T-cell (primary cell): ENCODE data around the gene FYCO1. TPM values are rescaled to one million over a fixed set of nuclear protein-coding genes. Genes with fewer than 3 reads are reported as not detected.
A peak's percentile ranks its signal among the peaks of the same experiment; 100 is the strongest.

ENCODE experiments used
- ATAC-seq, 4 experiments: fragments of 200-7000 bp in 3 of 4; fragments of 150-1000 bp in 1 of 4; cut with Tn5 transposase; replicated peaks in 1 of 4; 1 replicate in 3 of 4; 2 replicates in 1 of 4; pipeline ENCODE4 v1.10.0; 2021; ENCODE audit warnings: moderate library complexity in 3 of 4, mild to moderate bottlenecking in 2 of 4, moderate number of reproducible peaks in 1 of 4
- CTCF ChIA-PET, 2 donors: fragments of 300-600 bp; sonication (Branson Sonifier 250); formaldehyde crosslinking; loops; one replicate each; lab custom pipeline; 2022; ENCODE audit warnings: antibody characterized with exemption in 2 of 2; lab: Charles Lee
- POLR2A ChIA-PET, 2 donors: fragments of 300-600 bp; sonication (Branson Sonifier 250); formaldehyde crosslinking; loops; one replicate each; lab custom pipeline; 2022; ENCODE audit warnings: antibody characterized with exemption in 2 of 2; lab: Charles Lee
- DNase-seq, 35 experiments: peaks; one replicate each; pipeline versions ENCODE4 v3.0.0 to v3.0.0-alpha.2; 2013 to 2023
- H3K27ac ChIP-seq: one replicate; pipeline ENCODE4 v1.5.1; 2013; ENCODE audit warnings: low read length
- H3K27me3 ChIP-seq, 2 experiments: replicated peaks in 1 of 2; 1 replicate in 1 of 2; 2 replicates in 1 of 2; pipeline versions ENCODE4 v1.6.1 to v1.7.0; 2013; ENCODE audit warnings: low read length in 1 of 2, mixed read lengths in 1 of 2; ENCODE audit not compliant: control insufficient read depth in 2 of 2, insufficient read depth in 2 of 2; ENCODE audit errors: extremely low read depth in 1 of 2
- H3K36me3 ChIP-seq, 2 donors: 1 replicate in 1 of 2; 2 replicates in 1 of 2; pipeline versions ENCODE4 v1.6.1 to v1.7.0; 2013; ENCODE audit warnings: low read length in 1 of 2; ENCODE audit not compliant: control insufficient read depth in 2 of 2, insufficient read depth in 1 of 2; ENCODE audit errors: extremely low read depth in 1 of 2
- H3K4me1 ChIP-seq, 2 experiments: 1 replicate in 1 of 2; 2 replicates in 1 of 2; pipeline versions ENCODE4 v1.6.1 to v1.7.0; 2013; ENCODE audit warnings: low read length in 2 of 2, mixed read lengths in 1 of 2; ENCODE audit not compliant: insufficient read depth in 2 of 2, control insufficient read depth in 1 of 2; ENCODE audit errors: extremely low read depth in 1 of 2
- H3K4me3 ChIP-seq, 2 donors: 1 replicate in 1 of 2; 2 replicates in 1 of 2; pipeline versions ENCODE4 v1.5.1 to v1.7.0; 2013; ENCODE audit warnings: mild to moderate bottlenecking in 2 of 2, low read length in 1 of 2, moderate library complexity in 1 of 2; ENCODE audit not compliant: control insufficient read depth in 1 of 2; ENCODE audit errors: extremely low read depth in 1 of 2
- H3K9me3 ChIP-seq: 2 replicates; pipeline ENCODE4 v1.7.0; 2013
- H3K27ac Mint-ChIP-seq, 2 donors: one replicate each; pipeline ENCODE4 v1.8.0; 2020 to 2021; ENCODE audit warnings: mild to moderate bottlenecking in 2 of 2, mixed read lengths in 2 of 2
- H3K27me3 Mint-ChIP-seq, 2 donors: one replicate each; pipeline ENCODE4 v1.8.0; 2021 to 2022; ENCODE audit warnings: mixed read lengths in 2 of 2
- H3K36me3 Mint-ChIP-seq: one replicate; pipeline ENCODE4 v1.8.0; 2021; ENCODE audit warnings: mixed read lengths
- H3K4me1 Mint-ChIP-seq, 3 donors: one replicate each; pipeline ENCODE4 v1.8.0; 2020 to 2022; ENCODE audit warnings: mixed read lengths in 3 of 3, mild to moderate bottlenecking in 1 of 3
- H3K4me3 Mint-ChIP-seq, 3 donors: one replicate each; pipeline ENCODE4 v1.8.0; 2020 to 2022; ENCODE audit warnings: mild to moderate bottlenecking in 3 of 3, mixed read lengths in 3 of 3, moderate library complexity in 3 of 3
- H3K9me3 Mint-ChIP-seq, 3 donors: one replicate each; pipeline ENCODE4 v1.8.0; 2020 to 2022; ENCODE audit warnings: mixed read lengths in 3 of 3
- WGBS: methylation state at CpG from one replicate; pipeline ENCODE4 v1.1.5; 2013; ENCODE audit warnings: missing lambda C conversion rate; ENCODE audit not compliant: insufficient coverage; 5-methylcytosine and 5-hydroxymethylcytosine counted together
- total RNA-seq, 35 experiments: library from RNA in 6 of 35; stranded (reverse) in 6 of 35; fragments of 120-200 nt in 1 of 35; gene quantifications; one replicate each; pipeline versions ENCODE4 v1.2.1 to v1.2.4 and lab custom pipeline; 2013 to 2026

FYCO1 gene
- total RNA-seq, 5 donors from 2014 or later (not counting 1 experiment from before 2014, with no cell fraction given): 24.6 to 46.3 (median 35.0) TPM

GRCh38 chr3:45884368-45885201, 111.0 kb downstream of the FYCO1 start:
- ChIA-PET CTCF (interaction anchor here in 1 of 2 donors (0.6 kb wide), 1 partner anchor 494 kb away, joined by 3 read pairs; no protein-coding TSS in a partner anchor), POLR2A (no interaction called here)
- Histone ChIP-seq H3K4me1 (peaks cover 19 to 46% of the 10 kb centered on the region in 2 experiments), H3K36me3 (no peaks in the 10 kb centered on the region), H3K9me3 (no peaks in the 10 kb centered on the region), H3K4me3 (no peak overlapping the region), H3K27me3 (no peaks in the 10 kb centered on the region), H3K27ac (no peak overlapping the region)
- Mint-ChIP-seq H3K36me3 (no peaks in the 10 kb centered on the region), H3K9me3 (no peaks in the 10 kb centered on the region), H3K4me1 (peaks cover 34 to 43% (median 40%) of the 10 kb centered on the region in 3 donors), H3K4me3 (peak overlapping the region in 1 of 3 donors; percentile 47), H3K27me3 (peaks cover 0 to 11% of the 10 kb centered on the region in 2 donors), H3K27ac (peak overlapping the region in 1 of 2 donors; percentile 25)
- DNase-seq (no peak), ATAC-seq (no peak)
- WGBS: 68% methylated on average over 11 of the region's 23 CpGs

DNA sequence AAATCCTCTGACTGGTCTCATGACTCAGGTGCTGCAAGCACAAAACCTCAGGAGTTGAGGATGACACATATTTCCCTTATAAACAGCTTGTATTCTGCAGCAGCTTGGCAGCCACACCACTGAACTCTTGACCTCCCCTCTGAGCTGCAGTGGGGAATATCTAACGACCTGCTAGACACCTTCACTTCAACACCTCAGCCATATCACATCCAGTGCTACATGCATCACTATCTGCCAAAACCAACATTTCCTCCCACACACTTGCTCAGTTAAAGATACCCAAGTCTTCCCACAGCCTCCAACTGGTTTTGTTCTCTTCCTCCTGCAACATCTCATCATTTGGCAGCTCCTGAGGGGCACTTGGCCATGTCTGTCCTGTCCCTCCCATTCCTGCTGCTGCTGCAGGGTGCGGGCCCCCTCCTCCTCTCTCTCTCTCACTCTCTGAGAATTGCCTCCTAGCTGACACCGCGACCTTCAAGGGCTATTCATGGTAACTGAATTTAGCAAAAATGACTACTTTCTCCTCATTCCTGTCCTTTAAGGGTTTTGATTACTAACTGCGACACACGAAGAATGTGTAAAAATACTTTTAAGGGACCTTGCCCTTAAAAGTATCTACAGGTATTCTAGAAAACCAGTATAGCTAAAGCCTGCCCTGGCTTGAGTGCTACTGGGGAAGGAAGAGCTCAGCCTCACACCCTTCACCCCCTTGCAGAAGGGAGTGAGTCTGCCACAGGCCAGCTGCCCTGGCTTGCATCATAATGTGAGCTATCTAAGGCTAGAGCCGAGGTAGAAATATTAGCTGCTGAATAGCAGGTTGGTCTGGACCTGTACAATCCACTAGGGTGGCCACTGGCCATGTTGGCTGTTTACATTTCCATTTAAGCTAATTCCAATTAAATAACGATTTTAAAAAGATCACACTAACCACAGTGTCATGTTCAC, 114.3 kb downstream of the FYCO1 start:
- peak overlapping the region; percentile 29 to 75 for H3K27ac Mint-ChIP-seq
- CTCF ChIA-PET: interaction anchor here in 1 of 2 donors (0.6 to 0.9 kb wide), 3 partner anchors 20 to 488 kb away, joined by 3 to 6 read pairs (median 3); no protein-coding TSS in a partner anchor
- Histone ChIP-seq H3K4me1 (peaks cover 19 to 23% of the 10 kb centered on the region in 2 experiments), H3K27ac (no peak overlapping the region), H3K9me3 (no peaks in the 10 kb centered on the region), H3K4me3 (no peak overlapping the region), H3K27me3 (peaks cover 0 to 8% of the 10 kb centered on the region in 2 experiments), H3K36me3 (no peaks in the 10 kb centered on the region)
- POLR2A ChIA-PET: no interaction called here
- H3K9me3 Mint-ChIP-seq: no peaks in the 10 kb centered on the region
- H3K4me1 Mint-ChIP-seq: peaks cover 25 to 33% (median 31%) of the 10 kb centered on the region in 3 donors
- ATAC-seq (peak; percentile 76 to 98 (median 82)), DNase-seq (peak in 26 of 35 experiments; percentile 8 to 67 (median 26))
- H3K4me3 Mint-ChIP-seq: peak overlapping the region in 2 of 3 donors; percentile 10 to 18
- WGBS: 21% methylated on average over 2 of the region's 8 CpGs
- peaks cover 0 to 15% of the 10 kb centered on the region in 2 donors for H3K27me3 Mint-ChIP-seq
- H3K36me3 Mint-ChIP-seq: no peaks in the 10 kb centered on the region

DNA sequence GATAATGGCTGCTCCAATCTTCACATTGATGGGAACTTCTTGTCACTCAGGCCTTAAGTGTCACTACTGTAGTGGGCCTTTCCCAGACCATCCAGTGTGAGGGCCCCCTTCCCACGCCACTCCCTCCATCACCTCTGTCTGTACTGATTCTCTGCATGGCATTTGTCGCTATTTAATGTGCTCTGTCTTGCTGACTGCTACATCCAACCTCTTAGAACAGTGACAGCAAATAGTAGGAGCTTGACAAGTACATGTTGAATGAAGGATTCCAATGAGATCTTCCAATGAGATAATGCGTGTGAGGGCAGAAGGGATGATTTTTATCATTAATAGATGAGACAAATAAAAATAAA, 114.9 kb downstream of the FYCO1 start:
- Histone ChIP-seq H3K27me3 (peaks cover 0 to 8% of the 10 kb centered on the region in 2 experiments), H3K4me1 (peaks cover 18 to 19% of the 10 kb centered on the region in 2 experiments), H3K9me3 (no peaks in the 10 kb centered on the region), H3K36me3 (no peaks in the 10 kb centered on the region), H3K27ac (no peak overlapping the region), H3K4me3 (no peak overlapping the region)
- ChIA-PET CTCF (interaction anchor here in 1 of 2 donors (0.6 to 0.9 kb wide), 2 partner anchors 46 to 488 kb away, joined by 3 to 6 read pairs; no protein-coding TSS in a partner anchor), POLR2A (no interaction called here)
- no peaks in the 10 kb centered on the region for H3K9me3 Mint-ChIP-seq
- H3K27me3 Mint-ChIP-seq: peaks cover 0 to 15% of the 10 kb centered on the region in 2 donors
- peaks cover 21 to 30% (median 27%) of the 10 kb centered on the region in 3 donors for H3K4me1 Mint-ChIP-seq
- ATAC-seq: peak in 1 of 4 experiments; percentile 21
- no peaks in the 10 kb centered on the region for H3K36me3 Mint-ChIP-seq
- no CpG with 5 or more reads among the region's 3 CpGs for WGBS
- H3K27ac Mint-ChIP-seq: peak overlapping the region; percentile 29 to 31
- H3K4me3 Mint-ChIP-seq: peak overlapping the region in 1 of 3 donors; percentile 10
- DNase-seq: no peak

GRCh38 chr3:45878124-45878523, 117.5 kb downstream of the FYCO1 start:
- POLR2A ChIA-PET: no interaction called here

DNA sequence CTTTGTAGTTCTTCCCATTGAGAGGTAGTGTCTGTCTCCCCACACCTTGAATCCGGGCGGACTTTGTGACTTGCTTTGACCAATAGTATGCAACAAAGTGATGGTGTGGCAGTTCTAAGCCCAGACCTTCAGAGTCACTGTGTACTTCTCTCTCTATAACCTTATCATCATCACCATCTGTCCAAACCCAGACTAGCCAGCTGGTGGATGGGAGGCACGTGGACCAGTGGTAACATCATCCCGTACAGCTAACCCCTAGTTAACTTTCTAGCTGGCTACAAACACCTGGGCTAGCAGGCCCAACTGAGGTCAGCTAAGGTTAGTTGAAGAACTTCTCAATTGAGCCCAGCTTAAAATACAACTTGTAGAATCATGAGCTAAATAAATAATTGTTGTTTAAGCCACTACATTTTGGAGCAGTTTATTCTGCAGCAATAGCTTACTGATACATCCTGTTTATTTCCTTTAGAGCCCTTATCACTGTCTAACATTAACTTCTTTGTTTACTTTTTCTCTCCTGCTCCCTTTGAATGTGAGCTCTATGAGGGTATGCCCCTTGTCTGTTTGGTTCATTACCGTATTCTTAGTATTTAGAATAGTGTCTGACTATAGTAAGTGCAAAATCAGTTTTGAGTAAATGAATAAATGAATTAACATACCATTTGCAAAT, 120.8 kb downstream of the FYCO1 start:
- peaks cover 2 to 5% (median 5%) of the 10 kb centered on the region in 3 donors for H3K9me3 Mint-ChIP-seq
- H3K27ac Mint-ChIP-seq: no peak overlapping the region
- no peak overlapping the region for H3K4me3 Mint-ChIP-seq
- WGBS: 67% methylated on average over 1 of the region's 5 CpGs
- peaks cover 3 to 4% of the 10 kb centered on the region in 2 donors for H3K27me3 Mint-ChIP-seq
- Histone ChIP-seq H3K27me3 (peaks cover 0 to 18% of the 10 kb centered on the region in 2 experiments), H3K4me3 (no peak overlapping the region), H3K27ac (no peak overlapping the region), H3K36me3 (no peaks in the 10 kb centered on the region), H3K4me1 (peaks cover 18 to 23% of the 10 kb centered on the region in 2 experiments), H3K9me3 (no peaks in the 10 kb centered on the region)
- no peaks in the 10 kb centered on the region for H3K36me3 Mint-ChIP-seq
- ATAC-seq (no peak), DNase-seq (no peak)
- peaks cover 36 to 42% (median 40%) of the 10 kb centered on the region in 3 donors for H3K4me1 Mint-ChIP-seq
- CTCF ChIA-PET: no interaction called here
- POLR2A ChIA-PET: interaction anchor here (0.6 to 0.7 kb wide), 2 partner anchors 38 to 51 kb away, joined by 3 to 5 read pairs; no protein-coding TSS in a partner anchor

More at GRCh38 chr3:45878124-45878523, 117.5 kb downstream of the FYCO1 start:
- CTCF ChIA-PET: no interaction called here
- Histone ChIP-seq H3K36me3 (no peaks in the 10 kb centered on the region), H3K4me1 (peaks cover 18 to 23% of the 10 kb centered on the region in 2 experiments), H3K27me3 (peaks cover 0 to 8% of the 10 kb centered on the region in 2 experiments), H3K27ac (no peak overlapping the region), H3K4me3 (no peak overlapping the region), H3K9me3 (no peaks in the 10 kb centered on the region)
- Mint-ChIP-seq H3K9me3 (peaks cover 2 to 5% (median 5%) of the 10 kb centered on the region in 3 donors), H3K4me3 (no peak overlapping the region), H3K27me3 (peaks cover 3 to 4% of the 10 kb centered on the region in 2 donors), H3K36me3 (no peaks in the 10 kb centered on the region), H3K27ac (no peak overlapping the region), H3K4me1 (peaks cover 23 to 35% (median 30%) of the 10 kb centered on the region in 3 donors)
- no CpG with 5 or more reads among the region's 2 CpGs for WGBS
- no peak for ATAC-seq
- no peak for DNase-seq
